Left ventricle myocardium inferior (tissue), 1 donor: ENCODE measurements around the gene PPFIBP1. TPM values are rescaled to one million over a fixed set of nuclear protein-coding genes. Genes with fewer than 3 reads are reported as not detected.

Experiments
- DNase-seq: peaks from one replicate; pipeline ENCODE4 v3.0.0-alpha.2; 2020
- H3K27ac ChIP-seq: fragments of 200-600 bp; replicated peaks from 2 replicates; pipeline ENCODE4 v1.8.0; 2021
- H3K27me3 ChIP-seq: fragments of 200-600 bp; 2 replicates; pipeline ENCODE4 v1.8.0; 2021; ENCODE audit warnings: low read depth
- H3K36me3 ChIP-seq: fragments of 200-600 bp; 2 replicates; pipeline ENCODE4 v1.8.0; 2021
- H3K4me1 ChIP-seq: fragments of 200-600 bp; 2 replicates; pipeline ENCODE4 v1.8.0; 2021
- H3K4me3 ChIP-seq: fragments of 200-600 bp; 2 replicates; pipeline ENCODE4 v1.8.0; 2021; ENCODE audit warnings: mild to moderate bottlenecking, moderate library complexity
- H3K9me3 ChIP-seq: fragments of 200-600 bp; replicated peaks from 2 replicates; pipeline ENCODE4 v1.8.0; 2021
- CTCF ChIP-seq: fragments of 200-600 bp; IDR thresholded peaks from 2 replicates; pipeline ENCODE4 v1.8.0; 2021; ENCODE audit warnings: antibody characterized with exemption, mild to moderate bottlenecking, borderline replicate concordance
- intact Hi-C: fragments of 100-400 bp; cut with micrococcal nuclease; formaldehyde crosslinking; loops from one replicate; pipeline ENCODE4 v1.11.0; 2022
- total RNA-seq: library from RNA; stranded (reverse); fragmentation: NEBNext Ultra II Directional; extraction: Animal tissue kit (Norgen Biotek cat#: 25700); gene quantifications from one replicate; pipeline ENCODE4 v1.2.1, GENCODE V29; 2021
- donor health status: DM: no; HTN: yes; CAD: no; lungs with severe emphysema.

Gene PPFIBP1
- total RNA-seq, 1 donor from 2014 or later: 258 TPM

GRCh38 chr12:27680619-27681018, 156.6 kb downstream of the PPFIBP1 start:
- peaks cover 99% of the 10 kb centered on the region for H3K36me3 ChIP-seq
- TF ChIP-seq CTCF: no peak
- H3K4me1 ChIP-seq: no peaks in the 10 kb centered on the region

GRCh38 chr12:27682534-27682933, 158.5 kb downstream of the PPFIBP1 start:
- no peak for TF ChIP-seq CTCF
- intact Hi-C loops: no loop called here
- Histone ChIP-seq H3K9me3 (no peaks in the 10 kb centered on the region), H3K27ac (no peak overlapping the region), H3K4me3 (no peak overlapping the region), H3K4me1 (no peaks in the 10 kb centered on the region), H3K36me3 (peaks cover 96% of the 10 kb centered on the region), H3K27me3 (no peaks in the 10 kb centered on the region)
- no peak for DNase-seq

More at GRCh38 chr12:27680619-27681018, 156.6 kb downstream of the PPFIBP1 start:
- intact Hi-C loops: no loop called here
- no peaks in the 10 kb centered on the region for H3K9me3 ChIP-seq
- H3K4me3 ChIP-seq: no peak overlapping the region
- H3K27ac ChIP-seq: no peak overlapping the region
- H3K27me3 ChIP-seq: no peaks in the 10 kb centered on the region
- no peak for DNase-seq

- intact Hi-C loops: no loop called here
- TF ChIP-seq CTCF: no peak
- Histone ChIP-seq H3K9me3 (no peaks in the 10 kb centered on the region), H3K27me3 (no peaks in the 10 kb centered on the region), H3K36me3 (peaks cover 97% of the 10 kb centered on the region), H3K27ac (no peak overlapping the region), H3K4me1 (no peaks in the 10 kb centered on the region), H3K4me3 (no peak overlapping the region)
- DNase-seq: no peak
Observed at GRCh38 chr12:27685274-27685673, 161.3 kb downstream of the PPFIBP1 start.

- no peaks in the 10 kb centered on the region for H3K9me3 ChIP-seq
- H3K4me1 ChIP-seq: no peaks in the 10 kb centered on the region
- intact Hi-C loops: no loop called here
- H3K4me3 ChIP-seq: no peak overlapping the region
- peaks cover 97% of the 10 kb centered on the region for H3K36me3 ChIP-seq
- DNase-seq: no peak
- no peak overlapping the region for H3K27ac ChIP-seq
- no peaks in the 10 kb centered on the region for H3K27me3 ChIP-seq
- TF ChIP-seq CTCF: no peak
Observed at GRCh38 chr12:27686147-27686546, 162.1 kb downstream of the PPFIBP1 start.

- intact Hi-C loops: no loop called here
- no peak overlapping the region for H3K27ac ChIP-seq
- no peak for TF ChIP-seq CTCF
- DNase-seq: no peak
- H3K4me3 ChIP-seq: no peak overlapping the region
- no peaks in the 10 kb centered on the region for H3K27me3 ChIP-seq
- H3K9me3 ChIP-seq: no peaks in the 10 kb centered on the region
- H3K36me3 ChIP-seq: peaks cover 97% of the 10 kb centered on the region
- H3K4me1 ChIP-seq: no peaks in the 10 kb centered on the region
Observed at GRCh38 chr12:27688671-27689070, 164.7 kb downstream of the PPFIBP1 start.
